NK-92 (cell line): Measurements from ENCODE around the gene BCAR3.

Experiments used
- DNase-seq: peaks from one replicate; lab custom pipeline; 2025; ENCODE audit not compliant: unreplicated experiment; lab: John Stamatoyannopoulos, UW

The BCAR3 gene

GRCh38 chr1:93681101-93681988 is at the start of gene BCAR3:
Gene BCAR3, minus strand, starts transcription at chr1:93681837. Its CDS starts 6,907 bp downstream, at chr1:93674930.
- no peak for DNase-seq

GRCh38 chr1:93730621-93731020 is 49.0 kb upstream of the BCAR3 start:
- no peak for DNase-seq

- DNase-seq = no peak
Measured at GRCh38 chr1:93729906-93730305, 48.3 kb upstream of the BCAR3 start.

- DNase-seq = no peak
Measured at GRCh38 chr1:93729502-93729901, 47.9 kb upstream of the BCAR3 start.

GRCh38 chr1:93728480-93729131 is 47.0 kb upstream of the BCAR3 start:
- no peak for DNase-seq

- no peak for DNase-seq
Measured at GRCh38 chr1:93723733-93724270, 42.2 kb upstream of the BCAR3 start.

- no peak for DNase-seq
Measured at GRCh38 chr1:93723110-93723509, 41.5 kb upstream of the BCAR3 start.

GRCh38 chr1:93722081-93723031 is 40.7 kb upstream of the BCAR3 start:
- no peak for DNase-seq

GRCh38 chr1:93720956-93721626 is 39.5 kb upstream of the BCAR3 start:
- DNase-seq = no peak

GRCh38 chr1:93717640-93718039 is 36.0 kb upstream of the BCAR3 start:
- no peak for DNase-seq

- DNase-seq = no peak
Measured at GRCh38 chr1:93716941-93717368, 35.3 kb upstream of the BCAR3 start.

GRCh38 chr1:93716163-93716562 is 34.5 kb upstream of the BCAR3 start:
- no peak for DNase-seq

- DNase-seq = no peak
Measured at GRCh38 chr1:93715529-93716126, 34.0 kb upstream of the BCAR3 start.

- no peak for DNase-seq
Measured at GRCh38 chr1:93714356-93714755, 32.7 kb upstream of the BCAR3 start.

- DNase-seq = no peak
Measured at GRCh38 chr1:93713341-93713740, 31.7 kb upstream of the BCAR3 start.

GRCh38 chr1:93712741-93713140 is 31.1 kb upstream of the BCAR3 start:
- DNase-seq = no peak

- DNase-seq = no peak
Measured at GRCh38 chr1:93710499-93711453, 29.1 kb upstream of the BCAR3 start.

GRCh38 chr1:93708734-93709481 is 27.3 kb upstream of the BCAR3 start:
- no peak for DNase-seq
